Measurements from ENCODE around the gene SRPK2. TPM values are rescaled to one million over a fixed set of nuclear protein-coding genes. Genes with fewer than 3 reads are reported as not detected.
"Not testable (repeated sequence)": the region's sequence is repeated elsewhere in the genome, so short reads cannot be mapped to it uniquely, and the experiment has no call there.

Gene SRPK2
- total RNA-seq, 1 experiment from 2014 or later = 54.4 TPM

DNA sequence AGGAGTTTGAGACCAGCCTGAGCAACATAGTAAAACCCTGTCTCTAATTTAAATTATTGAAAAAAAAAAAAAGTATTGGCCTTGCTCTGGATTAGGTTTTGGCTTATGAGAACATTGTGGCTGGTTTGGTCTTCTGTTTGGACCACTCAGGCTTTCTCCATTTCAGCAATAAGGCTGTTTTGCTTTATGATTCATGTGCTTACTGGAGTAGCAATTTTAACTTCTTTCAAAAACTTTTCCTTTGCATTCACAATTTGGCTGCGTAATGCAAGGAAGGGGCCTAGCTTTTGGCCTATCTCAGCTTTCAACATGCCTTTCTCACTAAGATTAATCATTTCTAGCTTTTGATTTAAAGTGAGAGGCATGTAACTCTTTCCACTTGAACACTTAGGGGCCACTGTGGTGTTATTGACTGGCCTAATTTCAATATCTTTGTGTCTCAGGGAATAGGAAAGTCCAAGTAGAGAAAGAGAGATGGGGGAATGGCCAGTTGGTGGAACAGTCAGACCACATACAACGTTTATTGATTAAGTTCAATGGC lies 38.0 kb upstream of the SRPK2 start:
- intact Hi-C loops (cut with micrococcal nuclease) = loop anchor here (5.0 kb wide), 1 partner anchor 314 kb away; no protein-coding TSS in a partner anchor
- ChIA-PET CTCF (interaction anchor here (1.0 to 1.1 kb wide), 2 partner anchors 13 to 283 kb away, joined by 3 read pairs; no protein-coding TSS in a partner anchor), POLR2A (no interaction called here)
- H3K4me3 Mint-ChIP-seq (ENCODE audit: unreplicated experiment) = no peak overlapping the region
- no TSS peak for BruUV-seq (replicated peaks)
- H3K9me3 Mint-ChIP-seq (ENCODE audit: unreplicated experiment) = no peaks in the 10 kb centered on the region
- no peaks in the 10 kb centered on the region for H3K27me3 Mint-ChIP-seq (ENCODE audit: insufficient read depth, unreplicated experiment)
- H3K36me3 Mint-ChIP-seq (ENCODE audit: insufficient read depth, unreplicated experiment) = peaks cover 12% of the 10 kb centered on the region
- H3K4me1 Mint-ChIP-seq (ENCODE audit: insufficient read depth, unreplicated experiment) = no peaks in the 10 kb centered on the region
- TF ChIP-seq, protein P1, sequence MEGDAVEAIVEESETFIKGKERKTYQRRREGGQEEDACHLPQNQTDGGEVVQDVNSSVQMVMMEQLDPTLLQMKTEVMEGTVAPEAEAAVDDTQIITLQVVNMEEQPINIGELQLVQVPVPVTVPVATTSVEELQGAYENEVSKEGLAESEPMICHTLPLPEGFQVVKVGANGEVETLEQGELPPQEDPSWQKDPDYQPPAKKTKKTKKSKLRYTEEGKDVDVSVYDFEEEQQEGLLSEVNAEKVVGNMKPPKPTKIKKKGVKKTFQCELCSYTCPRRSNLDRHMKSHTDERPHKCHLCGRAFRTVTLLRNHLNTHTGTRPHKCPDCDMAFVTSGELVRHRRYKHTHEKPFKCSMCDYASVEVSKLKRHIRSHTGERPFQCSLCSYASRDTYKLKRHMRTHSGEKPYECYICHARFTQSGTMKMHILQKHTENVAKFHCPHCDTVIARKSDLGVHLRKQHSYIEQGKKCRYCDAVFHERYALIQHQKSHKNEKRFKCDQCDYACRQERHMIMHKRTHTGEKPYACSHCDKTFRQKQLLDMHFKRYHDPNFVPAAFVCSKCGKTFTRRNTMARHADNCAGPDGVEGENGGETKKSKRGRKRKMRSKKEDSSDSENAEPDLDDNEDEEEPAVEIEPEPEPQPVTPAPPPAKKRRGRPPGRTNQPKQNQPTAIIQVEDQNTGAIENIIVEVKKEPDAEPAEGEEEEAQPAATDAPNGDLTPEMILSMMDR (IDR thresholded peaks at IDR 0.05; ENCODE audit: unreplicated experiment) = no peak
- no peak for DNase-seq (ENCODE audit: unreplicated experiment)
- H3K27ac Mint-ChIP-seq (ENCODE audit: low read depth, unreplicated experiment) = no peak overlapping the region

DNA sequence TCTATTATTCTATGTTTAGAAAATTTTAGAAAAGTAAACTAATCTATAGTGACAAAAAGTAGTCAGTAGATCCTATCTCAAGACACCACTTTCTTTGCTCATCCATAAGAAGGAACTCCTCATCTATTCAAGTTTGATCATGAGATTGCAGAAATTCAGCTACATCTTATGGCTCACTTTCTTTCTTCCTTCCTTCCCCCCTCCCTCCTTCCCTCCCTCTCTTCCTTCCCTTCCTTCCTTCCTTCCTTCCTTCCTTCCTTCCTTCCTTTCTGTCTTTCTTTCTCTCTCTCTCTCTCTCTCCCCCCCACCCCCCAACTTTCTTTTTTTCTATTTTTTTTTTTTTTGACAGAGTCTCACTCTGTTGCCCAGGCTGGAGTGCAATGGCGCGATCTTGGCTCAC lies 35.3 kb upstream of the SRPK2 start:
- ChIA-PET POLR2A (no interaction called here), CTCF (no interaction called here)
- Mint-ChIP-seq H3K9me3 (ENCODE audit: unreplicated experiment) (no peaks in the 10 kb centered on the region), H3K36me3 (ENCODE audit: insufficient read depth, unreplicated experiment) (peaks cover 12% of the 10 kb centered on the region), H3K4me1 (ENCODE audit: insufficient read depth, unreplicated experiment) (no peaks in the 10 kb centered on the region), H3K27ac (ENCODE audit: low read depth, unreplicated experiment) (no peak overlapping the region), H3K4me3 (ENCODE audit: unreplicated experiment) (no peak overlapping the region), H3K27me3 (ENCODE audit: insufficient read depth, unreplicated experiment) (no peaks in the 10 kb centered on the region)
- intact Hi-C loops (cut with micrococcal nuclease) = no loop called here
- DNase-seq (ENCODE audit: unreplicated experiment) = no peak
- TF ChIP-seq, protein P1 (IDR thresholded peaks at IDR 0.05; ENCODE audit: unreplicated experiment) = no peak
- BruUV-seq (replicated peaks) = no TSS peak

GRCh38 chr7:105413887-105414437 lies 25.2 kb upstream of the SRPK2 start:
- H3K27me3 Mint-ChIP-seq (ENCODE audit: insufficient read depth, unreplicated experiment) = no peaks in the 10 kb centered on the region
- intact Hi-C loops (cut with micrococcal nuclease) = no loop called here
- no TSS peak for BruUV-seq (replicated peaks)
- CTCF ChIA-PET = interaction anchor here (0.8 to 1.7 kb wide), 4 partner anchors 12 to 53 kb away, joined by 3 to 4 read pairs (median 4); no protein-coding TSS in a partner anchor
- no peaks in the 10 kb centered on the region for H3K9me3 Mint-ChIP-seq (ENCODE audit: unreplicated experiment)
- no peaks in the 10 kb centered on the region for H3K4me1 Mint-ChIP-seq (ENCODE audit: insufficient read depth, unreplicated experiment)
- POLR2A ChIA-PET = interaction anchor here (0.7 kb wide), 1 partner anchor 80 kb away, joined by 3 read pairs; no protein-coding TSS in a partner anchor
- H3K4me3 Mint-ChIP-seq (ENCODE audit: unreplicated experiment) = no peak overlapping the region
- TF ChIP-seq, protein P1 (IDR thresholded peaks at IDR 0.05; ENCODE audit: unreplicated experiment) = no peak
- DNase-seq (ENCODE audit: unreplicated experiment) = no peak
- H3K27ac Mint-ChIP-seq (ENCODE audit: low read depth, unreplicated experiment) = no peak overlapping the region
- H3K36me3 Mint-ChIP-seq (ENCODE audit: insufficient read depth, unreplicated experiment) = no peaks in the 10 kb centered on the region

DNA sequence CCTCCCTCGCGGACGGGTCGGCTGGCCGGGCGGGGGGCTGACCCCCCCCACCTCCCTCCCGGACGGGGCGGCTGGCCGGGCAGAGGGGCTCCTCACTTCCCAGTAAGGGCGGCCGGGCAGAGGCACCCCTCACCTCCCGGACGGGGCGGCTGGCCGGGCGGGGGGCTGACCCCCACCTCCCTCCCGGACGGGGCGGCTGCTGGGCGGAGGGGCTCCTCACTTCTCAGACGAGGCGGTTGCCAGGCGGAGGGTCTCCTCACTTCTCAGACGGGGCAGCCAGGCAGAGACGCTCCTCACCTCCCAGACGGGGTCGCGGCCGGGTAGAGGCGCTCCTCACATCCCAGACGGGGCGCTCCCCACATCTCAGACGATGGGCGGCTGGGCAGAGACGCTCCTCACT lies 22.1 kb upstream of the SRPK2 start:
- H3K4me3 Mint-ChIP-seq (ENCODE audit: unreplicated experiment); H3K4me1 Mint-ChIP-seq (ENCODE audit: insufficient read depth, unreplicated experiment); DNase-seq (ENCODE audit: unreplicated experiment); CTCF ChIA-PET; POLR2A ChIA-PET; H3K9me3 Mint-ChIP-seq (ENCODE audit: unreplicated experiment); H3K36me3 Mint-ChIP-seq (ENCODE audit: insufficient read depth, unreplicated experiment); H3K27ac Mint-ChIP-seq (ENCODE audit: low read depth, unreplicated experiment); intact Hi-C loops (cut with micrococcal nuclease); H3K27me3 Mint-ChIP-seq (ENCODE audit: insufficient read depth, unreplicated experiment); BruUV-seq (replicated peaks): not testable (repeated sequence)

GRCh38 chr7:105409775-105410174 lies 21.1 kb upstream of the SRPK2 start:
- H3K4me1 Mint-ChIP-seq (ENCODE audit: insufficient read depth, unreplicated experiment); H3K36me3 Mint-ChIP-seq (ENCODE audit: insufficient read depth, unreplicated experiment); H3K4me3 Mint-ChIP-seq (ENCODE audit: unreplicated experiment); H3K27me3 Mint-ChIP-seq (ENCODE audit: insufficient read depth, unreplicated experiment); H3K9me3 Mint-ChIP-seq (ENCODE audit: unreplicated experiment); intact Hi-C loops (cut with micrococcal nuclease); DNase-seq (ENCODE audit: unreplicated experiment); H3K27ac Mint-ChIP-seq (ENCODE audit: low read depth, unreplicated experiment); BruUV-seq (replicated peaks); CTCF ChIA-PET: not testable (repeated sequence)
- POLR2A ChIA-PET = interaction anchor here (0.6 kb wide), 1 partner anchor 41 kb away, joined by 3 read pairs; no protein-coding TSS in a partner anchor

Data from MCF 10A (cell line).